Endothelial cell of umbilical vein (primary cell): ENCODE results near the gene CRISPLD2.

Experiments used
- CTCF ChIP-seq, 2 donors: IDR thresholded peaks; 1 replicate in 1 of 2; 2 replicates in 1 of 2; pipeline ENCODE4 v1.5.1; 2011; ENCODE audit warnings: low read length in 2 of 2, mild to moderate bottlenecking in 2 of 2, moderate library complexity in 2 of 2, control low read depth in 1 of 2, inconsistent platforms in 1 of 2, low read depth in 1 of 2; ENCODE audit not compliant: insufficient read depth in 1 of 2; ENCODE audit errors: extremely low read depth in 1 of 2
- EZH2 ChIP-seq: IDR thresholded peaks from 2 replicates; pipeline ENCODE4 v1.6.1; 2012; ENCODE audit warnings: borderline replicate concordance, low read depth, mild to moderate bottlenecking, moderate library complexity, low read length, inconsistent platforms; ENCODE audit not compliant: severe bottlenecking
- JUN ChIP-seq: IDR thresholded peaks from 2 replicates; pipeline ENCODE4 v1.6.1; 2011; ENCODE audit warnings: borderline replicate concordance, low read depth; ENCODE audit not compliant: insufficient read length, insufficient read depth
- POLR2AphosphoS5 ChIP-seq: IDR thresholded peaks from 2 replicates; pipeline ENCODE4 v1.6.1; 2012; ENCODE audit warnings: low read depth, mild to moderate bottlenecking, control low read depth, low read length, moderate library complexity; ENCODE audit not compliant: insufficient read depth
- TF ChIP-seq, protein P1 (sequence below): IDR thresholded peaks from 2 replicates; pipeline ENCODE4 v1.6.1; 2011; ENCODE audit not compliant: insufficient read depth, insufficient read length

- TF ChIP-seq CTCF (IDR thresholded peaks at IDR 0.05; ENCODE audit: extremely low read depth in 1 of 2, insufficient read depth in 1 of 2, low read depth in 1 of 2, low read length in 2 of 2) (no peak), POLR2AphosphoS5 (no peak), EZH2 (no peak), JUN (no peak)
- TF ChIP-seq, protein P1, sequence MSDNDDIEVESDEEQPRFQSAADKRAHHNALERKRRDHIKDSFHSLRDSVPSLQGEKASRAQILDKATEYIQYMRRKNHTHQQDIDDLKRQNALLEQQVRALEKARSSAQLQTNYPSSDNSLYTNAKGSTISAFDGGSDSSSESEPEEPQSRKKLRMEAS = no peak
Observed at GRCh38 chr16:84892097-84892496, 72.3 kb downstream of the CRISPLD2 start.
